Common myeloid progenitor, CD34-positive (primary cell): ENCODE measurements around the gene RHOBTB1.
"Not testable (repeated sequence)": the region's sequence is repeated elsewhere in the genome, so short reads cannot be mapped to it uniquely, and the experiment has no call there.

Source experiments
- CTCF ChIA-PET: fragments of 350-600 bp; sonication (Branson Sonifier 250); formaldehyde crosslinking; loops from one replicate; lab custom pipeline; 2021; ENCODE audit warnings: antibody characterized with exemption; lab: Charles Lee
- POLR2A ChIA-PET: fragments of 350-600 bp; sonication (Branson Sonifier 250); formaldehyde crosslinking; loops from one replicate; lab custom pipeline; 2021; ENCODE audit warnings: antibody characterized with exemption; lab: Charles Lee
- DNase-seq, 3 donors: peaks; one replicate each; pipeline versions ENCODE4 v3.0.0 to v3.0.0-alpha.2; 2013
- H3K27ac ChIP-seq, 2 experiments: 1 replicate in 1 of 2; 2 replicates in 1 of 2; pipeline ENCODE4 v1.7.0; 2013; ENCODE audit warnings: inconsistent platforms in 2 of 2, low read length in 2 of 2, mild to moderate bottlenecking in 2 of 2, low read depth in 1 of 2, moderate library complexity in 1 of 2; ENCODE audit not compliant: severe bottlenecking in 2 of 2, insufficient read depth in 1 of 2, poor library complexity in 1 of 2
- H3K27me3 ChIP-seq, 5 experiments: replicated peaks in 2 of 5; 1 replicate in 3 of 5; 2 replicates in 2 of 5; pipeline versions ENCODE4 v1.6.1 to v1.7.0; 2013; ENCODE audit warnings: low read length in 4 of 5, mild to moderate bottlenecking in 2 of 5, moderate library complexity in 2 of 5, inconsistent platforms in 1 of 5; ENCODE audit not compliant: insufficient read depth in 5 of 5, control insufficient read depth in 4 of 5
- H3K36me3 ChIP-seq, 4 experiments: 1 replicate in 2 of 4; 2 replicates in 2 of 4; pipeline versions ENCODE4 v1.6.1 to v1.7.0; 2013; ENCODE audit warnings: low read length in 3 of 4, control low read depth in 1 of 4, mild to moderate bottlenecking in 1 of 4; ENCODE audit not compliant: control insufficient read depth in 4 of 4, insufficient read depth in 4 of 4
- H3K4me1 ChIP-seq, 4 experiments: 1 replicate in 3 of 4; 2 replicates in 1 of 4; pipeline versions ENCODE4 v1.6.1 to v1.7.1; 2013; ENCODE audit warnings: low read length in 3 of 4, mild to moderate bottlenecking in 3 of 4, control low read depth in 1 of 4, inconsistent platforms in 1 of 4, moderate library complexity in 1 of 4; ENCODE audit not compliant: control insufficient read depth in 4 of 4, insufficient read depth in 4 of 4; ENCODE audit errors: control extremely low read depth in 1 of 4
- H3K4me3 ChIP-seq, 7 experiments: 1 replicate in 4 of 7; 2 replicates in 3 of 7; pipeline versions ENCODE4 v1.5.1 to v1.7.0; 2013; ENCODE audit warnings: mild to moderate bottlenecking in 7 of 7, low read length in 6 of 7, moderate library complexity in 6 of 7, inconsistent platforms in 2 of 7, low read depth in 2 of 7, control low read depth in 1 of 7; ENCODE audit not compliant: insufficient read depth in 4 of 7, control insufficient read depth in 1 of 7; ENCODE audit errors: extremely low read depth in 1 of 7
- H3K9me3 ChIP-seq, 5 experiments: 1 replicate in 4 of 5; 2 replicates in 1 of 5; pipeline versions ENCODE4 v1.6.1 to v1.7.1; 2013; ENCODE audit warnings: low read length in 4 of 5, mild to moderate bottlenecking in 2 of 5, inconsistent platforms in 1 of 5, low read depth in 1 of 5, moderate library complexity in 1 of 5; ENCODE audit not compliant: control insufficient read depth in 4 of 5, insufficient read depth in 2 of 5; ENCODE audit errors: control extremely low read depth in 1 of 5
- WGBS: methylation state at CpG from one replicate; pipeline ENCODE4 v1.1.5; 2013; ENCODE audit not compliant: insufficient coverage; 5-methylcytosine and 5-hydroxymethylcytosine counted together

RHOBTB1 gene

GRCh38 chr10:60908896-60909295 lies 35.1 kb downstream of the RHOBTB1 start:
- CTCF ChIA-PET, result interaction anchor here (0.6 to 1.1 kb wide), 3 partner anchors 8 to 53 kb away, joined by 3 read pairs; no protein-coding TSS in a partner anchor
- H3K27ac ChIP-seq, result no peak overlapping the region

GRCh38 chr10:60908031-60908430 lies 36.0 kb downstream of the RHOBTB1 start:
- POLR2A ChIA-PET, result no interaction called here
- WGBS, result no CpG with 5 or more reads among the region's 2 CpGs
- DNase-seq, result no peak
- peaks cover 0 to 6% (median 0%) of the 10 kb centered on the region in 5 experiments for H3K9me3 ChIP-seq
- peaks cover 4 to 14% (median 10%) of the 10 kb centered on the region in 4 experiments for H3K36me3 ChIP-seq
- H3K4me3 ChIP-seq, result no peak overlapping the region
- no peak overlapping the region for H3K27ac ChIP-seq
- CTCF ChIA-PET, result interaction anchor here (1.0 to 1.1 kb wide), 2 partner anchors 9 to 11 kb away, joined by 3 read pairs; no protein-coding TSS in a partner anchor
- peaks cover 4 to 13% (median 13%) of the 10 kb centered on the region in 4 experiments for H3K4me1 ChIP-seq
- no peaks in the 10 kb centered on the region for H3K27me3 ChIP-seq

More at GRCh38 chr10:60908896-60909295, 35.1 kb downstream of the RHOBTB1 start:
- H3K9me3 ChIP-seq, result peaks cover 0 to 6% (median 0%) of the 10 kb centered on the region in 5 experiments
- H3K36me3 ChIP-seq, result peaks cover 4 to 14% (median 10%) of the 10 kb centered on the region in 4 experiments
- DNase-seq, result no peak
- POLR2A ChIA-PET, result no interaction called here
- WGBS, result 100% methylated on average over 4 of the region's 6 CpGs
- H3K4me1 ChIP-seq, result peaks cover 4 to 13% (median 13%) of the 10 kb centered on the region in 4 experiments
- no peak overlapping the region for H3K4me3 ChIP-seq
- H3K27me3 ChIP-seq, result no peaks in the 10 kb centered on the region

- WGBS, result no CpG with 5 or more reads among the region's 3 CpGs
- Histone ChIP-seq H3K4me3 (no peak overlapping the region), H3K9me3 (peaks cover 0 to 6% (median 0%) of the 10 kb centered on the region in 5 experiments), H3K36me3 (peaks cover 4 to 14% (median 10%) of the 10 kb centered on the region in 4 experiments), H3K27me3 (no peaks in the 10 kb centered on the region), H3K27ac (no peak overlapping the region), H3K4me1 (peaks cover 4 to 13% (median 13%) of the 10 kb centered on the region in 4 experiments)
- no peak for DNase-seq
- POLR2A ChIA-PET, result no interaction called here
- CTCF ChIA-PET, result interaction anchor here (0.9 kb wide), 1 partner anchor 24 kb away, joined by 3 read pairs; no protein-coding TSS in a partner anchor
Observed at GRCh38 chr10:60907236-60907635, 36.7 kb downstream of the RHOBTB1 start.

- H3K4me3 ChIP-seq, H3K9me3 ChIP-seq, DNase-seq, H3K27me3 ChIP-seq, POLR2A ChIA-PET, H3K27ac ChIP-seq: not testable (repeated sequence)
- 75% methylated on average over 5 of the region's 6 CpGs for WGBS
- Histone ChIP-seq H3K36me3 (peaks cover 4 to 14% (median 10%) of the 10 kb centered on the region in 4 experiments), H3K4me1 (peaks cover 4 to 13% (median 13%) of the 10 kb centered on the region in 4 experiments)
- CTCF ChIA-PET, result interaction anchor here (0.9 kb wide), 1 partner anchor 24 kb away, joined by 3 read pairs; no protein-coding TSS in a partner anchor
Observed at GRCh38 chr10:60906825-60907224, 37.2 kb downstream of the RHOBTB1 start.

GRCh38 chr10:60906411-60906810 lies 37.6 kb downstream of the RHOBTB1 start:
- WGBS, result 100% methylated on average over 2 of the region's 2 CpGs
- Histone ChIP-seq H3K36me3 (peaks cover 4 to 14% (median 10%) of the 10 kb centered on the region in 4 experiments), H3K9me3 (peaks cover 0 to 6% (median 0%) of the 10 kb centered on the region in 5 experiments), H3K27me3 (no peaks in the 10 kb centered on the region), H3K4me1 (peaks cover 4 to 13% (median 12%) of the 10 kb centered on the region in 4 experiments), H3K27ac (no peak overlapping the region), H3K4me3 (no peak overlapping the region)
- ChIA-PET CTCF (no interaction called here), POLR2A (interaction anchor here (0.6 kb wide), 1 partner anchor 114 kb away, joined by 3 read pairs; no protein-coding TSS in a partner anchor)
- no peak for DNase-seq

- no peak for DNase-seq
- Histone ChIP-seq H3K27me3 (no peaks in the 10 kb centered on the region), H3K4me3 (no peak overlapping the region), H3K27ac (no peak overlapping the region), H3K36me3 (peaks cover 4 to 14% (median 10%) of the 10 kb centered on the region in 4 experiments), H3K9me3 (peaks cover 0 to 6% (median 0%) of the 10 kb centered on the region in 5 experiments), H3K4me1 (peaks cover 0 to 7% (median 3%) of the 10 kb centered on the region in 4 experiments)
- WGBS, result 97% methylated on average over 3 of the region's 4 CpGs
- POLR2A ChIA-PET, result interaction anchor here (0.6 kb wide), 1 partner anchor 115 kb away, joined by 3 read pairs; no protein-coding TSS in a partner anchor
- CTCF ChIA-PET, result interaction anchor here (0.5 kb wide), 1 partner anchor 37 kb away, joined by 3 read pairs; no protein-coding TSS in a partner anchor
Observed at GRCh38 chr10:60905580-60905979, 38.4 kb downstream of the RHOBTB1 start.

- H3K4me3 ChIP-seq, result no peak overlapping the region
- 97% methylated on average over 3 of the region's 3 CpGs for WGBS
- H3K27ac ChIP-seq, result no peak overlapping the region
- peaks cover 0 to 6% (median 0%) of the 10 kb centered on the region in 5 experiments for H3K9me3 ChIP-seq
- no peaks in the 10 kb centered on the region for H3K4me1 ChIP-seq
- no peaks in the 10 kb centered on the region for H3K27me3 ChIP-seq
- ChIA-PET POLR2A (no interaction called here), CTCF (no interaction called here)
- peaks cover 4 to 19% (median 10%) of the 10 kb centered on the region in 4 experiments for H3K36me3 ChIP-seq
- no peak for DNase-seq
Observed at GRCh38 chr10:60903096-60903495, 40.9 kb downstream of the RHOBTB1 start.
